CD4-positive, alpha-beta T cell (primary cell): ENCODE measurements around the gene GTF2F1. TPM values are rescaled to one million over a fixed set of nuclear protein-coding genes. Genes with fewer than 3 reads are reported as not detected.
A peak's percentile ranks its signal among the peaks of the same experiment; 100 is the strongest.

Experiments used
- ATAC-seq: fragments of 200-7000 bp; cut with Tn5 transposase; one replicate; pipeline ENCODE4 v1.10.0; 2022; ENCODE audit warnings: mild to moderate bottlenecking; ENCODE audit not compliant: poor library complexity
- CTCF ChIA-PET: fragments of 350-600 bp; sonication (Branson Sonifier 250); formaldehyde crosslinking; loops from one replicate; lab custom pipeline; 2021; ENCODE audit warnings: antibody characterized with exemption, inconsistent platforms; lab: Charles Lee
- POLR2A ChIA-PET: fragments of 350-600 bp; sonication (Branson Sonifier 250); formaldehyde crosslinking; loops from one replicate; lab custom pipeline; 2021; ENCODE audit warnings: antibody characterized with exemption, inconsistent platforms; lab: Charles Lee
- DNase-seq, 14 experiments: peaks; one replicate each; pipeline ENCODE4 v3.0.0-alpha.2; 2013 to 2020; ENCODE audit warnings: mixed read lengths in 2 of 14
- H3K27ac ChIP-seq, 2 donors: one replicate each; pipeline versions ENCODE4 v1.5.1 to v1.7.0; 2013; ENCODE audit warnings: low read length in 2 of 2, low read depth in 1 of 2, mild to moderate bottlenecking in 1 of 2
- H3K27me3 ChIP-seq, 2 experiments: 1 replicate in 1 of 2; 2 replicates in 1 of 2; pipeline versions ENCODE4 v1.6.1 to v1.7.0; 2013; ENCODE audit warnings: low read length in 2 of 2, control low read depth in 1 of 2, mild to moderate bottlenecking in 1 of 2, moderate library complexity in 1 of 2; ENCODE audit not compliant: insufficient read depth in 2 of 2, control insufficient read depth in 1 of 2
- H3K36me3 ChIP-seq: one replicate; pipeline ENCODE4 v1.6.1; 2013; ENCODE audit warnings: low read length, control low read depth; ENCODE audit not compliant: insufficient read depth
- H3K4me1 ChIP-seq: one replicate; pipeline ENCODE4 v1.6.1; 2013; ENCODE audit warnings: low read length, control low read depth; ENCODE audit not compliant: insufficient read depth
- H3K4me3 ChIP-seq: one replicate; pipeline ENCODE4 v1.5.1; 2013; ENCODE audit warnings: mild to moderate bottlenecking, low read length, moderate library complexity
- H3K9me3 ChIP-seq, 2 experiments: 1 replicate in 1 of 2; 2 replicates in 1 of 2; pipeline versions ENCODE4 v1.6.1 to v1.7.0; 2013; ENCODE audit warnings: low read length in 2 of 2, mild to moderate bottlenecking in 2 of 2, control low read depth in 1 of 2, moderate library complexity in 1 of 2; ENCODE audit not compliant: control insufficient read depth in 1 of 2, insufficient read depth in 1 of 2
- H3K27ac Mint-ChIP-seq: one replicate; pipeline ENCODE4 v1.8.0; 2020; ENCODE audit warnings: mixed read lengths
- H3K27me3 Mint-ChIP-seq: one replicate; pipeline ENCODE4 v1.8.0; 2021; ENCODE audit warnings: mixed read lengths
- H3K36me3 Mint-ChIP-seq: one replicate; pipeline ENCODE4 v1.8.0; 2021; ENCODE audit warnings: low read depth, mixed read lengths
- H3K4me1 Mint-ChIP-seq: one replicate; pipeline ENCODE4 v1.8.0; 2021; ENCODE audit warnings: low read depth, mixed read lengths
- H3K4me3 Mint-ChIP-seq: one replicate; pipeline ENCODE4 v1.8.0; 2020; ENCODE audit warnings: mild to moderate bottlenecking, mixed read lengths
- H3K9me3 Mint-ChIP-seq: one replicate; pipeline ENCODE4 v1.8.0; 2020; ENCODE audit warnings: mixed read lengths
- intact Hi-C, 2 experiments: fragments of 100-400 bp; cut with DNase I in 1 of 2; cut with micrococcal nuclease in 1 of 2; formaldehyde crosslinking; loops; one replicate each; pipeline versions ENCODE4 v1.15.1 to v1.9.0; 2023 to 2025; cut with DNase I, micrococcal nuclease
- total RNA-seq, 174 experiments: library from RNA in 2 of 174; stranded (reverse) in 2 of 174; gene quantifications; one replicate each; pipeline ENCODE4 v1.2.3 and lab custom pipeline; 2021 to 2026
- TF ChIP-seq, protein P1 (sequence below): fragments of 200-600 bp; IDR thresholded peaks from one replicate; pipeline ENCODE4 v1.8.0; 2022; ENCODE audit warnings: antibody characterized with exemption, mild to moderate bottlenecking

GTF2F1 gene
- total RNA-seq, 2 experiments from 2014 or later = 56.1 to 61.1 TPM

- H3K27ac Mint-ChIP-seq = no peak overlapping the region
- no peaks in the 10 kb centered on the region for H3K9me3 ChIP-seq
- H3K36me3 Mint-ChIP-seq = peaks cover 51% of the 10 kb centered on the region
- CTCF ChIA-PET = no interaction called here
- H3K27me3 Mint-ChIP-seq = no peaks in the 10 kb centered on the region
- TF ChIP-seq, protein P1, sequence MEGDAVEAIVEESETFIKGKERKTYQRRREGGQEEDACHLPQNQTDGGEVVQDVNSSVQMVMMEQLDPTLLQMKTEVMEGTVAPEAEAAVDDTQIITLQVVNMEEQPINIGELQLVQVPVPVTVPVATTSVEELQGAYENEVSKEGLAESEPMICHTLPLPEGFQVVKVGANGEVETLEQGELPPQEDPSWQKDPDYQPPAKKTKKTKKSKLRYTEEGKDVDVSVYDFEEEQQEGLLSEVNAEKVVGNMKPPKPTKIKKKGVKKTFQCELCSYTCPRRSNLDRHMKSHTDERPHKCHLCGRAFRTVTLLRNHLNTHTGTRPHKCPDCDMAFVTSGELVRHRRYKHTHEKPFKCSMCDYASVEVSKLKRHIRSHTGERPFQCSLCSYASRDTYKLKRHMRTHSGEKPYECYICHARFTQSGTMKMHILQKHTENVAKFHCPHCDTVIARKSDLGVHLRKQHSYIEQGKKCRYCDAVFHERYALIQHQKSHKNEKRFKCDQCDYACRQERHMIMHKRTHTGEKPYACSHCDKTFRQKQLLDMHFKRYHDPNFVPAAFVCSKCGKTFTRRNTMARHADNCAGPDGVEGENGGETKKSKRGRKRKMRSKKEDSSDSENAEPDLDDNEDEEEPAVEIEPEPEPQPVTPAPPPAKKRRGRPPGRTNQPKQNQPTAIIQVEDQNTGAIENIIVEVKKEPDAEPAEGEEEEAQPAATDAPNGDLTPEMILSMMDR = no peak
- H3K9me3 Mint-ChIP-seq = no peaks in the 10 kb centered on the region
- ATAC-seq = no peak
- H3K27ac ChIP-seq = no peak overlapping the region
- H3K36me3 ChIP-seq = peaks cover 50% of the 10 kb centered on the region
- POLR2A ChIA-PET = no interaction called here
- H3K4me1 ChIP-seq = no peaks in the 10 kb centered on the region
- H3K4me1 Mint-ChIP-seq = no peaks in the 10 kb centered on the region
- no peak overlapping the region for H3K4me3 Mint-ChIP-seq
- H3K4me3 ChIP-seq = no peak overlapping the region
- H3K27me3 ChIP-seq = no peaks in the 10 kb centered on the region
- DNase-seq = peak in 1 of 14 experiments; percentile 28
- intact Hi-C loops = no loop called here
Measured at GRCh38 chr19:6413721-6414643, 21.0 kb upstream of the GTF2F1 start.

DNA sequence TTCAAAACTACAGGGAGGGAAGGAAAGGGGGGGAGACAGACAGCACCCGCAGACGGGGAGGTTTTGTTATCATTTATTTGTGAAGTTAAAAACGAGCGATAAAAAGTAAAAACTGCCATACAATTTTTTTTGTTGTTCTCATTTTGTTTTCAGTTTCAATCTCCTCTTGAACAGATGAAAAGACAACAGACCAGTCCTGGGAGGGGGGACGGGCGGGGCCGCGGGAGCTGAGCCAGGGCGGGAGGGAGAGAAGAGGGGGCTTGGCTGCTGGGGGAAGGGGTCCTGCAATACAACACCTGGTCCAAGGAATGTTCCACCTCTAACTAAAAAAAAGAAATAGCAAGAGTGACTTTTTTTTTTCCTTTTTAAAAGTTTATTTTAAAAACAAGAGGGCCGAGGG, 20.3 kb upstream of the GTF2F1 start:
- Histone ChIP-seq H3K4me1 (no peaks in the 10 kb centered on the region), H3K4me3 (no peak overlapping the region), H3K9me3 (no peaks in the 10 kb centered on the region), H3K27ac (no peak overlapping the region), H3K36me3 (peaks cover 43% of the 10 kb centered on the region), H3K27me3 (no peaks in the 10 kb centered on the region)
- CTCF ChIA-PET = interaction anchor here (1.1 kb wide), 1 partner anchor 56 kb away, joined by 4 read pairs; no protein-coding TSS in a partner anchor
- Mint-ChIP-seq H3K36me3 (peaks cover 44% of the 10 kb centered on the region), H3K9me3 (no peaks in the 10 kb centered on the region), H3K27me3 (no peaks in the 10 kb centered on the region), H3K27ac (no peak overlapping the region), H3K4me1 (no peaks in the 10 kb centered on the region), H3K4me3 (no peak overlapping the region)
- TF ChIP-seq, protein P1 = no peak
- ATAC-seq (no peak), DNase-seq (no peak)
- POLR2A ChIA-PET = no interaction called here
- intact Hi-C loops = no loop called here

GRCh38 chr19:6412447-6413091, 19.6 kb upstream of the GTF2F1 start:
- no peak overlapping the region for H3K4me3 ChIP-seq
- no peaks in the 10 kb centered on the region for H3K4me1 ChIP-seq
- Mint-ChIP-seq H3K36me3 (peaks cover 39% of the 10 kb centered on the region), H3K27ac (no peak overlapping the region), H3K4me3 (no peak overlapping the region), H3K9me3 (no peaks in the 10 kb centered on the region), H3K27me3 (no peaks in the 10 kb centered on the region), H3K4me1 (no peaks in the 10 kb centered on the region)
- H3K27ac ChIP-seq = no peak overlapping the region
- CTCF ChIA-PET = interaction anchor here (0.5 to 1.1 kb wide), 3 partner anchors 50 to 194 kb away, joined by 3 to 4 read pairs (median 3); no protein-coding TSS in a partner anchor
- H3K27me3 ChIP-seq = no peaks in the 10 kb centered on the region
- DNase-seq (peak; percentile 30 to 73 (median 43)), ATAC-seq (peak; percentile 80)
- TF ChIP-seq, protein P1 = peak; percentile 61
- no peaks in the 10 kb centered on the region for H3K9me3 ChIP-seq
- POLR2A ChIA-PET = interaction anchor here (0.8 kb wide), 1 partner anchor 12 kb away, joined by 4 read pairs; the partner anchor contains the start of gene KHSRP
- peaks cover 36% of the 10 kb centered on the region for H3K36me3 ChIP-seq
- intact Hi-C loops = no loop called here
